ENCODE results near the gene SPRR2G. TPM values are rescaled to one million over a fixed set of nuclear protein-coding genes. Genes with fewer than 3 reads are reported as not detected.
"Not testable (repeated sequence)": the region's sequence is repeated elsewhere in the genome, so short reads cannot be mapped to it uniquely, and the experiment has no call there.

SPRR2G gene
- polyA plus RNA-seq, 1 of the 3 experiments (the other 2 are of a cell fraction), result not detected

DNA sequence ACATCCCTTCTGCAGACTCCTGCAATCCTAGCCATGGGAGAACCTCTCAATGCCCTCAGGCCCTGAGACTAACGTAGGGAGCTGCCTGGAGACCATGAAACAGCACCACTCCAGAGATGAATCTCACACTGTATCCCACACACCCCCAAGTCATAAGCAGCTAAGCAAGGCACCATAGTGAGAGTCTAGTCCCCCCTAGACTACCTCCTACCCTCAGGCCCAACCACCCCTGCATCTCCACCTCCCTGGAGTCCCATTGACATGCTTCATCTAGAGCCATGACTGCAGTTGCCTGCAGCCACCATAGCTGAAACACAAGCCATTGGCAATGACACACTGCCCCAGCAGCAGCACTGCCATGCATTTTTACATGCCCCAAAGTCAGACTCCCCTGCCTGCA lies 17.4 kb downstream of the SPRR2G start:
- Histone ChIP-seq H3K9me2 (0 out of 2 replicates have a peak, but pooled peaks cover 2% of the 10 kb centered on the region), H4K20me1 (ENCODE audit: insufficient read depth) (no peaks in the 10 kb centered on the region), H3K27ac (ENCODE audit: low read depth in 2 of 2, low read length in 1 of 2) (no peak overlapping the region), H3K9ac (no peak overlapping the region), H3F3A (replicated peaks; ENCODE audit: insufficient read depth) (no peaks in the 10 kb centered on the region), H3K9me3 (no peaks in the 10 kb centered on the region), H3K79me2 (ENCODE audit: insufficient read depth) (no peaks in the 10 kb centered on the region), H3K4me2 (no peak overlapping the region), H3K4me3 (ENCODE audit: low read depth in 2 of 2, low read length in 1 of 2) (no peak overlapping the region), H3K27me3 (ENCODE audit: insufficient read depth) (no peaks in the 10 kb centered on the region), H3K4me1 (ENCODE audit: control insufficient read depth in 1 of 2, insufficient read depth in 2 of 2, low read depth in 1 of 2, low read length in 1 of 2) (no peaks in the 10 kb centered on the region), H2AFZ (ENCODE audit: low read depth) (no peak overlapping the region), H3K36me3 (replicated peaks in 1 of 2; ENCODE audit: control insufficient read depth in 1 of 2, insufficient read depth in 2 of 2, low read length in 1 of 2) (no peaks in the 10 kb centered on the region)
- DNase-seq, result no peak
- ChIA-PET POLR2A (no interaction called here), CTCF (no interaction called here)
- TF ChIP-seq RAD21 (IDR thresholded peaks at IDR 0.05; ENCODE audit: low read length), result no peak
- TF ChIP-seq, protein P1, sequence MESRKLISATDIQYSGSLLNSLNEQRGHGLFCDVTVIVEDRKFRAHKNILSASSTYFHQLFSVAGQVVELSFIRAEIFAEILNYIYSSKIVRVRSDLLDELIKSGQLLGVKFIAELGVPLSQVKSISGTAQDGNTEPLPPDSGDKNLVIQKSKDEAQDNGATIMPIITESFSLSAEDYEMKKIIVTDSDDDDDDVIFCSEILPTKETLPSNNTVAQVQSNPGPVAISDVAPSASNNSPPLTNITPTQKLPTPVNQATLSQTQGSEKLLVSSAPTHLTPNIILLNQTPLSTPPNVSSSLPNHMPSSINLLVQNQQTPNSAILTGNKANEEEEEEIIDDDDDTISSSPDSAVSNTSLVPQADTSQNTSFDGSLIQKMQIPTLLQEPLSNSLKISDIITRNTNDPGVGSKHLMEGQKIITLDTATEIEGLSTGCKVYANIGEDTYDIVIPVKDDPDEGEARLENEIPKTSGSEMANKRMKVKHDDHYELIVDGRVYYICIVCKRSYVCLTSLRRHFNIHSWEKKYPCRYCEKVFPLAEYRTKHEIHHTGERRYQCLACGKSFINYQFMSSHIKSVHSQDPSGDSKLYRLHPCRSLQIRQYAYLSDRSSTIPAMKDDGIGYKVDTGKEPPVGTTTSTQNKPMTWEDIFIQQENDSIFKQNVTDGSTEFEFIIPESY (IDR thresholded peaks at IDR 0.05; ENCODE audit: borderline replicate concordance, low read depth), result no peak
- no peak for TF ChIP-seq JUND (IDR thresholded peaks at IDR 0.05)
- TF ChIP-seq, protein P2, sequence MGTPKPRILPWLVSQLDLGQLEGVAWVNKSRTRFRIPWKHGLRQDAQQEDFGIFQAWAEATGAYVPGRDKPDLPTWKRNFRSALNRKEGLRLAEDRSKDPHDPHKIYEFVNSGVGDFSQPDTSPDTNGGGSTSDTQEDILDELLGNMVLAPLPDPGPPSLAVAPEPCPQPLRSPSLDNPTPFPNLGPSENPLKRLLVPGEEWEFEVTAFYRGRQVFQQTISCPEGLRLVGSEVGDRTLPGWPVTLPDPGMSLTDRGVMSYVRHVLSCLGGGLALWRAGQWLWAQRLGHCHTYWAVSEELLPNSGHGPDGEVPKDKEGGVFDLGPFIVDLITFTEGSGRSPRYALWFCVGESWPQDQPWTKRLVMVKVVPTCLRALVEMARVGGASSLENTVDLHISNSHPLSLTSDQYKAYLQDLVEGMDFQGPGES (IDR thresholded peaks at IDR 0.05; ENCODE audit: low read depth, low read length), result no peak
- 9% methylated on average over 1 of the region's 1 CpG for WGBS (ENCODE audit: low lambda C conversion rate)

DNA sequence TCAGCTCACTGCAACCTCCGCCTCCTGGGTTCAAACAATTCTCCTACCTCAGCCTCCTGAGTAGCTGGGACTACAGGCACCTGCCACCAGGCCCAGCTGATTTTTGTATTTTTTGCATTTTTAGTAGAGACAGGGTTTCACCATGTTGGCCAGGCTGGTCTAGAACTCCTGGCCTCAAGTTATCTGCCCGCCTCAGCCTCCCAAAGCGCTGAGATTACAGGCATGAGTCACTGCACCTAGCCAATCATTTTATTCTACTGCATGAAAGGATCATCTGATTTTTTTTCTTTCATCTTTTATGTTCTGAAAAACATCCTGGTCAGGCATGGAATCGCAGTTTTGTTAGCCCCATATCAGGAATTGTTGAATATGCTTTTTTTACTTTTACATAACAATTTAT lies 22.0 kb downstream of the SPRR2G start:
- H2AFZ ChIP-seq (ENCODE audit: low read depth); H3K79me2 ChIP-seq (ENCODE audit: insufficient read depth); H4K20me1 ChIP-seq (ENCODE audit: insufficient read depth); H3K9ac ChIP-seq; H3F3A ChIP-seq (replicated peaks; ENCODE audit: insufficient read depth); POLR2A ChIA-PET; H3K27me3 ChIP-seq (ENCODE audit: insufficient read depth); H3K27ac ChIP-seq (ENCODE audit: low read depth in 2 of 2, low read length in 1 of 2); H3K9me3 ChIP-seq; H3K4me3 ChIP-seq (ENCODE audit: low read depth in 2 of 2, low read length in 1 of 2); H3K36me3 ChIP-seq (replicated peaks in 1 of 2; ENCODE audit: control insufficient read depth in 1 of 2, insufficient read depth in 2 of 2, low read length in 1 of 2); CTCF ChIA-PET; DNase-seq; H3K9me2 ChIP-seq; H3K4me1 ChIP-seq (ENCODE audit: control insufficient read depth in 1 of 2, insufficient read depth in 2 of 2, low read depth in 1 of 2, low read length in 1 of 2); H3K4me2 ChIP-seq: not testable (repeated sequence)
- WGBS (ENCODE audit: low lambda C conversion rate), result 0% methylated on average over 4 of the region's 4 CpGs

DNA sequence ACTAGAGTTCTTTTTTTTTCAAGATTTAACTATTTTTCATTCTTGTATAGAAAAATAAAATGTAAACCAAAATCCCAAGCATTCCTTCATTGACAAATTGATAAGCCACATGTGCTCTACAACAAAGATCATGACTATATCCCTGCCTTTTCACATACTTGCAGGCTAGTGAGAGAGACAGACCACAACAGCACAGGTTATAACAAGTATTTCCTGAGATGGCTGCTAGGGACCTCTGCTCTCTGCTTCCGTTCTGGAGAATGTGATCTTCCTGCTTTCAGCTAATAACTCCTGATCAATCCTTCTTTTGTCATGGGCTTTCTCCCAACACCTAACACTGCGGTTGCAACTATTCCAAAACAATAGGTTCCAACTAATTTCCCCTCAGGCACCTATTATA lies 23.4 kb downstream of the SPRR2G start:
- H3K79me2 ChIP-seq (ENCODE audit: insufficient read depth), result no peaks in the 10 kb centered on the region
- no peaks in the 10 kb centered on the region for H4K20me1 ChIP-seq (ENCODE audit: insufficient read depth)
- no peaks in the 10 kb centered on the region for H3K9me3 ChIP-seq
- WGBS (ENCODE audit: low lambda C conversion rate), result 4% methylated on average over 2 of the region's 2 CpGs
- no peak overlapping the region for H3K4me3 ChIP-seq (ENCODE audit: low read depth in 2 of 2, low read length in 1 of 2)
- no peaks in the 10 kb centered on the region for H3F3A ChIP-seq (replicated peaks; ENCODE audit: insufficient read depth)
- no peak overlapping the region for H3K4me2 ChIP-seq
- no peak for DNase-seq
- ChIA-PET POLR2A (no interaction called here), CTCF (no interaction called here)
- no peak overlapping the region for H3K9ac ChIP-seq
- H2AFZ ChIP-seq (ENCODE audit: low read depth), result no peak overlapping the region
- no peaks in the 10 kb centered on the region for H3K27me3 ChIP-seq (ENCODE audit: insufficient read depth)
- no peaks in the 10 kb centered on the region for H3K4me1 ChIP-seq (ENCODE audit: control insufficient read depth in 1 of 2, insufficient read depth in 2 of 2, low read depth in 1 of 2, low read length in 1 of 2)
- no peaks in the 10 kb centered on the region for H3K36me3 ChIP-seq (replicated peaks in 1 of 2; ENCODE audit: control insufficient read depth in 1 of 2, insufficient read depth in 2 of 2, low read length in 1 of 2)
- 0 out of 2 replicates have a peak, but pooled peaks cover 2% of the 10 kb centered on the region for H3K9me2 ChIP-seq
- no peak overlapping the region for H3K27ac ChIP-seq (ENCODE audit: low read depth in 2 of 2, low read length in 1 of 2)
- no peak for TF ChIP-seq JUND (IDR thresholded peaks at IDR 0.05)
- TF ChIP-seq, protein P2 (IDR thresholded peaks at IDR 0.05; ENCODE audit: low read depth, low read length), result no peak
- TF ChIP-seq YY1 (IDR thresholded peaks at IDR 0.05; ENCODE audit: low read depth), result no peak
- no peak for TF ChIP-seq RXRA (IDR thresholded peaks at IDR 0.05; ENCODE audit: borderline replicate concordance, low read depth)
- no peak for TF ChIP-seq RFX5 (IDR thresholded peaks at IDR 0.05; ENCODE audit: low read length)
- no peak for TF ChIP-seq FOXJ3 (CRISPR knock-in tag; IDR thresholded peaks at IDR 0.05)
- no peak for TF ChIP-seq EP300 (IDR thresholded peaks at IDR 0.05; ENCODE audit: borderline replicate concordance in 1 of 2, low read depth in 1 of 2, low read length in 1 of 2)
- TF ChIP-seq SIN3A (IDR thresholded peaks at IDR 0.05; ENCODE audit: borderline replicate concordance, low read depth, low read length), result no peak
- TF ChIP-seq, protein P3, sequence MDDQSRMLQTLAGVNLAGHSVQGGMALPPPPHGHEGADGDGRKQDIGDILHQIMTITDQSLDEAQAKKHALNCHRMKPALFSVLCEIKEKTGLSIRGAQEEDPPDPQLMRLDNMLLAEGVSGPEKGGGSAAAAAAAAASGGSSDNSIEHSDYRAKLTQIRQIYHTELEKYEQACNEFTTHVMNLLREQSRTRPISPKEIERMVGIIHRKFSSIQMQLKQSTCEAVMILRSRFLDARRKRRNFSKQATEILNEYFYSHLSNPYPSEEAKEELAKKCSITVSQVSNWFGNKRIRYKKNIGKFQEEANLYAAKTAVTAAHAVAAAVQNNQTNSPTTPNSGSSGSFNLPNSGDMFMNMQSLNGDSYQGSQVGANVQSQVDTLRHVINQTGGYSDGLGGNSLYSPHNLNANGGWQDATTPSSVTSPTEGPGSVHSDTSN (IDR thresholded peaks at IDR 0.05), result no peak
- no peak for TF ChIP-seq FOXM1 (IDR thresholded peaks at IDR 0.05; ENCODE audit: low read depth)
- no peak for TF ChIP-seq EZH2phosphoT487 (IDR thresholded peaks at IDR 0.05; ENCODE audit: borderline replicate concordance, low read depth)
